HEK293T (cell line): ENCODE results near the gene SFSWAP.

ENCODE experiments used
- ARNT ChIP-seq: fragments of 450-650 bp; IDR thresholded peaks from 2 replicates; pipeline ENCODE4 v1.6.1; 2017; ENCODE audit warnings: mild to moderate bottlenecking
- BHLHE40 ChIP-seq: fragments of 450-650 bp; IDR thresholded peaks from 2 replicates; pipeline ENCODE4 v1.6.1; 2016; ENCODE audit warnings: mild to moderate bottlenecking, moderate library complexity, borderline replicate concordance
- ELF4 ChIP-seq: fragments of 450-650 bp; IDR thresholded peaks from 2 replicates; pipeline ENCODE4 v1.6.1; 2017; ENCODE audit warnings: antibody characterized with exemption
- FOXK2 ChIP-seq: fragments of 450-650 bp; IDR thresholded peaks from 2 replicates; pipeline ENCODE4 v1.6.1; 2016; ENCODE audit warnings: mild to moderate bottlenecking
- FOXM1 ChIP-seq: fragments of 450-650 bp; IDR thresholded peaks from 2 replicates; pipeline ENCODE4 v1.6.1; 2017; ENCODE audit warnings: mild to moderate bottlenecking, borderline replicate concordance
- HDGF ChIP-seq: fragments of 450-650 bp; IDR thresholded peaks from 2 replicates; pipeline ENCODE4 v1.6.1; 2017; ENCODE audit warnings: antibody characterized with exemption, borderline replicate concordance
- L3MBTL2 ChIP-seq: fragments of 450-650 bp; conservative IDR thresholded peaks from 2 replicates; pipeline ENCODE4 v1.6.1; 2016; ENCODE audit warnings: mild to moderate bottlenecking
- LEF1 ChIP-seq: fragments of 450-650 bp; IDR thresholded peaks from 2 replicates; pipeline ENCODE4 v1.6.1; 2017; ENCODE audit warnings: mild to moderate bottlenecking, borderline replicate concordance
- NFRKB ChIP-seq: fragments of 450-650 bp; IDR thresholded peaks from 2 replicates; pipeline ENCODE4 v1.6.1; 2016; ENCODE audit warnings: mild to moderate bottlenecking, moderate library complexity
- SP1 ChIP-seq: fragments of 450-650 bp; IDR thresholded peaks from 2 replicates; pipeline ENCODE4 v1.6.1; 2017
- SUZ12 ChIP-seq: fragments of 450-650 bp; IDR thresholded peaks from 2 replicates; pipeline ENCODE4 v1.6.1; 2016; ENCODE audit warnings: mild to moderate bottlenecking
- TARDBP ChIP-seq: fragments of 450-650 bp; IDR thresholded peaks from 2 replicates; pipeline ENCODE4 v1.6.1; 2016
- ZNF384 ChIP-seq: fragments of 450-650 bp; IDR thresholded peaks from 2 replicates; pipeline ENCODE4 v1.6.1; 2016

- TF ChIP-seq TARDBP: no peak
- no peak for TF ChIP-seq L3MBTL2
- no peak for TF ChIP-seq HDGF
- no peak for TF ChIP-seq ARNT
- TF ChIP-seq SUZ12: no peak
- TF ChIP-seq LEF1: no peak
- no peak for TF ChIP-seq ELF4
- no peak for TF ChIP-seq BHLHE40
- TF ChIP-seq FOXK2: no peak
- TF ChIP-seq FOXM1: no peak
- TF ChIP-seq SP1: no peak
- no peak for TF ChIP-seq ZNF384
- TF ChIP-seq NFRKB: no peak
These were observed 13.6 kb downstream of the SFSWAP start for GRCh38 chr12:131724534-131724933.
